Measurements from ENCODE around the gene ZFP37. TPM values are rescaled to one million over a fixed set of nuclear protein-coding genes. Genes with fewer than 3 reads are reported as not detected.
"Not testable (repeated sequence)": the region's sequence is repeated elsewhere in the genome, so short reads cannot be mapped to it uniquely, and the experiment has no call there.

Gene ZFP37
- total RNA-seq (5.5 TPM), polyA plus RNA-seq (ENCODE audit: insufficient read depth in 1 of 8, insufficient read length in 8 of 8, low replicate concordance in 1 of 8) (1 to 10 TPM; 2.7 to 6.1 (median 4.4) TPM)
- long read RNA-seq, donor 1: 0 reads
- long read RNA-seq, donor 2: 0 reads
- long read RNA-seq, donor 3, partial matches to known transcripts: 0 of 1 reads
- long read RNA-seq, donor 3, other reads (novel, unspliced or antisense): 0 of 1 reads
- long read RNA-seq, donor 4: 0 reads
- long read RNA-seq, donor 5, full-length matches to known transcripts: 6 of 6 reads
- long read RNA-seq, donor 5, partial matches to known transcripts: 0 of 6 reads
- long read RNA-seq, donor 5, other reads (novel, unspliced or antisense): 0 of 6 reads
- long read RNA-seq, donor 6, partial matches to known transcripts: 0 of 1 reads
- long read RNA-seq, donor 6, other reads (novel, unspliced or antisense): 0 of 1 reads
- long read RNA-seq, donor 7, full-length matches to known transcripts: 3 of 3 reads
- long read RNA-seq, donor 7, partial matches to known transcripts: 0 of 3 reads
- long read RNA-seq, donor 7, other reads (novel, unspliced or antisense): 0 of 3 reads
- long read RNA-seq, donor 8, full-length matches to known transcripts: 3 of 3 reads
- long read RNA-seq, donor 8, partial matches to known transcripts: 0 of 3 reads
- long read RNA-seq, donor 8, other reads (novel, unspliced or antisense): 0 of 3 reads
- long read RNA-seq, donor 9, full-length matches to known transcripts: 1 of 1 reads
- long read RNA-seq, donor 9, partial matches to known transcripts: 0 of 1 reads
- long read RNA-seq, donor 9, other reads (novel, unspliced or antisense): 0 of 1 reads
- long read RNA-seq, donor 10, full-length matches to known transcripts: 3 of 3 reads
- long read RNA-seq, donor 10, partial matches to known transcripts: 0 of 3 reads
- long read RNA-seq, donor 10, other reads (novel, unspliced or antisense): 0 of 3 reads
- long read RNA-seq, donor 11, full-length matches to known transcripts: 3 of 3 reads
- long read RNA-seq, donor 11, partial matches to known transcripts: 0 of 3 reads
- long read RNA-seq, donor 11, other reads (novel, unspliced or antisense): 0 of 3 reads

GRCh38 chr9:113056191-113057106, at the start of gene ZFP37:
ZFP37 (minus strand) TSS chr9:113056724; CDS start chr9:113056688, 36 bp downstream.
- peak; percentile 99 for DNase-seq
- H3K36me3 ChIP-seq (ENCODE audit: control insufficient read depth, insufficient read depth, low read length): peaks cover 1% of the 10 kb centered on the region
- peak within 1 kb of the TSS; percentile 82 for H3K27ac ChIP-seq (ENCODE audit: low read length)
- WGBS (ENCODE audit: insufficient coverage): under 1% methylated on average over 58 of the region's 62 CpGs
- H3K27me3 ChIP-seq (ENCODE audit: control insufficient read depth, insufficient read depth, low read length): peaks cover 18% of the 10 kb centered on the region
- H3K4me3 ChIP-seq (ENCODE audit: low read length): peak within 1 kb of the TSS; percentile 75
- peaks cover 50% of the 10 kb centered on the region for H3K9me3 ChIP-seq (replicated peaks; ENCODE audit: control insufficient read depth, low read depth, low read length)
- peaks cover 5% of the 10 kb centered on the region for H3K4me1 ChIP-seq (ENCODE audit: control insufficient read depth, insufficient read depth, low read length)

GRCh38 chr9:113105345-113105744, 48.8 kb upstream of the ZFP37 start:
- H3K4me3 ChIP-seq (ENCODE audit: low read length); H3K9me3 ChIP-seq (replicated peaks; ENCODE audit: control insufficient read depth, low read depth, low read length); H3K27ac ChIP-seq (ENCODE audit: low read length); H3K27me3 ChIP-seq (ENCODE audit: control insufficient read depth, insufficient read depth, low read length); DNase-seq; H3K36me3 ChIP-seq (ENCODE audit: control insufficient read depth, insufficient read depth, low read length); H3K4me1 ChIP-seq (ENCODE audit: control insufficient read depth, insufficient read depth, low read length): not testable (repeated sequence)
- no CpG with 5 or more reads among the region's 6 CpGs for WGBS (ENCODE audit: insufficient coverage)

GRCh38 chr9:113095561-113095960, 39.0 kb upstream of the ZFP37 start:
- H3K27ac ChIP-seq (ENCODE audit: low read length): no peak overlapping the region
- H3K4me1 ChIP-seq (ENCODE audit: control insufficient read depth, insufficient read depth, low read length): no peaks in the 10 kb centered on the region
- 63% methylated on average over 2 of the region's 2 CpGs for WGBS (ENCODE audit: insufficient coverage)
- no peak overlapping the region for H3K4me3 ChIP-seq (ENCODE audit: low read length)
- DNase-seq: no peak
- H3K36me3 ChIP-seq (ENCODE audit: control insufficient read depth, insufficient read depth, low read length): no peaks in the 10 kb centered on the region
- peaks cover 3% of the 10 kb centered on the region for H3K27me3 ChIP-seq (ENCODE audit: control insufficient read depth, insufficient read depth, low read length)
- H3K9me3 ChIP-seq (replicated peaks; ENCODE audit: control insufficient read depth, low read depth, low read length): no peaks in the 10 kb centered on the region

GRCh38 chr9:113089924-113090323, 33.4 kb upstream of the ZFP37 start:
- WGBS (ENCODE audit: insufficient coverage): 36% methylated on average over 15 of the region's 23 CpGs
- not testable (repeated sequence) for H3K9me3 ChIP-seq (replicated peaks; ENCODE audit: control insufficient read depth, low read depth, low read length); H3K4me3 ChIP-seq (ENCODE audit: low read length); H3K27ac ChIP-seq (ENCODE audit: low read length); H3K36me3 ChIP-seq (ENCODE audit: control insufficient read depth, insufficient read depth, low read length); H3K4me1 ChIP-seq (ENCODE audit: control insufficient read depth, insufficient read depth, low read length); DNase-seq
- H3K27me3 ChIP-seq (ENCODE audit: control insufficient read depth, insufficient read depth, low read length): peaks cover 12% of the 10 kb centered on the region

GRCh38 chr9:113089143-113089505, 32.6 kb upstream of the ZFP37 start:
- H3K27me3 ChIP-seq (ENCODE audit: control insufficient read depth, insufficient read depth, low read length): peaks cover 12% of the 10 kb centered on the region
- WGBS (ENCODE audit: insufficient coverage): no CpG with 5 or more reads among the region's 25 CpGs

GRCh38 chr9:113088456-113089142, 32.1 kb upstream of the ZFP37 start:
- H3K27me3 ChIP-seq (ENCODE audit: control insufficient read depth, insufficient read depth, low read length): peaks cover 12% of the 10 kb centered on the region
- WGBS (ENCODE audit: insufficient coverage): 0% methylated on average over 8 of the region's 30 CpGs
- not testable (repeated sequence) for H3K9me3 ChIP-seq (replicated peaks; ENCODE audit: control insufficient read depth, low read depth, low read length); H3K27ac ChIP-seq (ENCODE audit: low read length); H3K4me3 ChIP-seq (ENCODE audit: low read length); H3K4me1 ChIP-seq (ENCODE audit: control insufficient read depth, insufficient read depth, low read length); DNase-seq; H3K36me3 ChIP-seq (ENCODE audit: control insufficient read depth, insufficient read depth, low read length)

More at GRCh38 chr9:113089143-113089505, 32.6 kb upstream of the ZFP37 start:
- H3K27ac ChIP-seq (ENCODE audit: low read length); H3K9me3 ChIP-seq (replicated peaks; ENCODE audit: control insufficient read depth, low read depth, low read length); H3K4me1 ChIP-seq (ENCODE audit: control insufficient read depth, insufficient read depth, low read length); H3K36me3 ChIP-seq (ENCODE audit: control insufficient read depth, insufficient read depth, low read length); DNase-seq; H3K4me3 ChIP-seq (ENCODE audit: low read length): not testable (repeated sequence)

- not testable (repeated sequence) for H3K27ac ChIP-seq (ENCODE audit: low read length); DNase-seq; H3K4me1 ChIP-seq (ENCODE audit: control insufficient read depth, insufficient read depth, low read length); H3K36me3 ChIP-seq (ENCODE audit: control insufficient read depth, insufficient read depth, low read length); H3K4me3 ChIP-seq (ENCODE audit: low read length)
- H3K9me3 ChIP-seq (replicated peaks; ENCODE audit: control insufficient read depth, low read depth, low read length): peaks cover 11% of the 10 kb centered on the region
- WGBS (ENCODE audit: insufficient coverage): no CpG with 5 or more reads among the region's 20 CpGs
- H3K27me3 ChIP-seq (ENCODE audit: control insufficient read depth, insufficient read depth, low read length): peaks cover 34% of the 10 kb centered on the region
Observed at GRCh38 chr9:113062932-113063310, 6.4 kb upstream of the ZFP37 start.

- 7% methylated on average over 6 of the region's 44 CpGs for WGBS (ENCODE audit: insufficient coverage)
- not testable (repeated sequence) for H3K36me3 ChIP-seq (ENCODE audit: control insufficient read depth, insufficient read depth, low read length); H3K27ac ChIP-seq (ENCODE audit: low read length); H3K4me3 ChIP-seq (ENCODE audit: low read length); H3K4me1 ChIP-seq (ENCODE audit: control insufficient read depth, insufficient read depth, low read length); DNase-seq
- Histone ChIP-seq H3K9me3 (replicated peaks; ENCODE audit: control insufficient read depth, low read depth, low read length) (peaks cover 14% of the 10 kb centered on the region), H3K27me3 (ENCODE audit: control insufficient read depth, insufficient read depth, low read length) (peaks cover 34% of the 10 kb centered on the region)
Observed at GRCh38 chr9:113062256-113062931, 5.9 kb upstream of the ZFP37 start.
